Measurements from ENCODE around the gene CAMK2G.
A peak's percentile ranks its signal among the peaks of the same experiment; 100 is the strongest.
"Not testable (repeated sequence)": the region's sequence is repeated elsewhere in the genome, so short reads cannot be mapped to it uniquely, and the experiment has no call there.

The CAMK2G gene

DNA sequence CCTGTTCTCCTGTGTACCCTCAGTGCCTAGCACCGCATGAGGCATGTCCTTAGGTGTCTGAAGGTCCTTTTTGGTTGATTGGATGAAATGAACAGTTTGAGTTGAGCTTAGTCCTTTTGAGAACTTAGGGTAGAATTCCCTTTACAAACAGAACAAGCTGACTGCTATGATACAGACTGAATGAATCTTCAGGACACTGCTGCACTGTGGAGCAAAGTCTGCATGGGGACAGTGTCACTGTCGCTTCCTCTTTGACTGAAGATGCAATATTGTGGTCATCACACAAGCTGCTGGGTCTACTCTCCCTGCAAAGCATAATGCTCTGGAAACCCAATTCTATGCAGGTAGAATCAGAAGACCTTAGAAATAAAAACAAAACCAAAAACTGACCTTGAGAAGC is 28.0 kb upstream of the CAMK2G start:
- no peak for DNase-seq

GRCh38 chr10:73901261-73901660 is 26.9 kb upstream of the CAMK2G start:
- no peak for DNase-seq

DNA sequence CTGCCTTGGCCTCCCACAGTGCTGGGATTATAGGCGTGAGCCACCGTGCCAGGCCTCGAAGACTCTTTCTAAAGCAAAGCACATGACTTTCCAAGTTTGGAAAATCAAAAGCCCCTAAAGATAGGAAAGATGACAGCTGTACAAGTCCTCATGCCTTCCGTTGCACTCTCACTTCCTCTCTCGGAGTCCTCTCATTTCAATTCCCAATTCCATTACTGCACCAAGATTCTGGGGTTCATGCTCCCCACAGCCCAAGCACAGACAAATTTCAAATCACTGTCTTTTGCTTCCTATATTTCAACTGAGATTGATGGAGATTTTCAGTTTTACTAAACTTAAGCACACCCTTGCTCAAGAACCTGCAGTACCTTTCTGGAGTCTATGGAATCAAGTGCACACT is 25.7 kb upstream of the CAMK2G start:
- DNase-seq = no peak

GRCh38 chr10:73899423-73899822 is 25.1 kb upstream of the CAMK2G start:
- DNase-seq = no peak

DNA sequence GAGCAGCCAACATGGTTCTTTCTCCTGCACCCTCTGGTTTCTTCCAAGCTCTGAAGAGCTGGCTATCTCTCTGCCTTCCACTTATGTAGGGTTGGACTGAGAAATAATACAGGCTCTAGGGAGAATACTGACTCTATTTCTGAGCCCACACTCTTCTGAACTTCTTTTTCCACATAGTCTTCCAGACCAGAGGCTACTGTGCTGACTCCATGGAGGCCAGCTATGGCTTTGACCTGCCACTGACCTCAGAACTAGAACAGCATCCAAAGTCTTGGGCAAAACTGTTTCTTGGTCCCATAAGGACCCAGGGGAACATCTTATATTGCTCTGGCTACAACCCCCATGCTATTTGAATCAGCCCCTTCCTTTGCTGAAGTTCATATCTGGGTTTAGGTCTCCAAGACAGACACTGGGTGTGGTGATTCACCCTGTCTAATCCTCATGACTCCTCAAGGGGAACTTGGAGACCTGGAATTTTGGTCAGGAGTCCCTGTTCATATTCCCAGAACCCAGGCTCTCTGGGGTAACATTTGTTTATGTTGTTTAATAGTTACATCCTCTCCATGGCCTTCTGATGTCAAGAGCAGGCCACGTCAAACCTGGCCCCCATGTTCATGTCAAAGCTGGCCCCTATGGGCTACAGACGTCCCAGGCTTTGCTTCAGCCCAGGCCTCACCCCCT is 24.5 kb upstream of the CAMK2G start:
- DNase-seq = no peak

- no peak for DNase-seq
Measured at GRCh38 chr10:73897693-73898092, 23.3 kb upstream of the CAMK2G start.

DNA sequence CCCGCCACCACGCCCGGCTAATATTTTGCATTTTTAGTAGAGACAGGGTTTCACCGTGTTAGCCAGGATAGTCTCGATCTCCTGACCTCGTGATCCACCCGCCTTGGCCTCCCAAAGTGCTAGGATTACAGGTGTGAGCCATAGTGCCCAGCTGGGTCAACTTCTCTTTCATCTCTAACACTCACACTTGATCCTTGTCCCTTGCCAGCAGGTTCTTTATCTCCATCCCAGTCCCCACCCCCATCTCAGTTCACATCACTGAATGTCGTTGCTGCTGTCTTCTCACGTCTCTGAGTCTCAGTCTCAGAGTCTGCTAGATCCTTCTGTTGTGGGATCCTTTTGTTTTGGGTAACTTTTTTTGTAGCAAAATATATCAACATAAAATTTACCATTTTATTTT is 21.0 kb upstream of the CAMK2G start:
- DNase-seq = not testable (repeated sequence)

- peak; percentile 23 for DNase-seq
Measured at GRCh38 chr10:73894245-73894971, 20.1 kb upstream of the CAMK2G start.

- no peak for DNase-seq
Measured at GRCh38 chr10:73893426-73893825, 19.1 kb upstream of the CAMK2G start.

- no peak for DNase-seq
Measured at GRCh38 chr10:73892310-73893030, 18.1 kb upstream of the CAMK2G start.

DNA sequence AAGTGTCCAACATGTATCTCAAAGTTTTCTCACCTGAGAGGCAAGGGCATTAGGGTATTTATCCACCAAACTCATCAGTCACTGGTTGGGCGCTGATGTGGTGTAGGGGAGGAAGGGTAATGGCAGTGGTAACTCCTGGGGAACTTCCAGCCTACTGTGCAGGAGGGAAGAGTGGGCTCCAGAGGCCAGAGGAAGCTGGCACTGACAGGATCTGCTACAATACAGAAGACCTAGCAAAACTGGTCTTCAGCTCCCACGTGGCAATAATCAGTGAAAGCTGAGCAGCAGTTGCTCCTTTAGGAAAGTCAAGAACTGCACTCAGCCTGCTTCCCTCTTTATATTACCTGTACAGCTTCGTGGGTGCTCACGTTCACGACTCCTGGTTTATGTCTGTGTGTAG is 17.2 kb upstream of the CAMK2G start:
- DNase-seq = no peak

- not testable (repeated sequence) for DNase-seq
Measured at GRCh38 chr10:73890830-73891229, 16.5 kb upstream of the CAMK2G start.

- no peak for DNase-seq
Measured at GRCh38 chr10:73890261-73890660, 15.9 kb upstream of the CAMK2G start.

DNA sequence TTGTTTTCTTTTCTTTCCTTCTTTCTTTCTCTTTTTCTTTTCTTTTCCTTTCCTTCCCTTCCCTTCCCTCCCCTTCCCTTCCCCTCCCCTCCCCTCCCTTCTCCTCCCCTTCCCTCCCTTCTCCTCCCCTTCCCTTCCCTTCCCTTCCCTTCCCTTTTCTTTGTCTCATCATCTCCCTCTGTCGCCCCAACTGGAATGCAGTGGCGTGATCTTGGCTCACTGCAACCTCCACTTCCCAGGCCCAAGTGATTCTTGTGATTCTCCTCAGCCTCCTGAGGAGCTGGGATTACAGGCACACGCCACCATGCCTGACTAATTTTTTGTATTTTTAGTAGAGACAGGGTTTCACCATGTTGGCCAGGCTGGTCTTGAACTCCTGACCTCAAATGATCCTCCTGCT is 15.1 kb upstream of the CAMK2G start:
- DNase-seq = not testable (repeated sequence)

GRCh38 chr10:73889014-73889413 is 14.7 kb upstream of the CAMK2G start:
- DNase-seq = no peak

GRCh38 chr10:73888514-73888913 is 14.2 kb upstream of the CAMK2G start:
- DNase-seq = no peak

DNA sequence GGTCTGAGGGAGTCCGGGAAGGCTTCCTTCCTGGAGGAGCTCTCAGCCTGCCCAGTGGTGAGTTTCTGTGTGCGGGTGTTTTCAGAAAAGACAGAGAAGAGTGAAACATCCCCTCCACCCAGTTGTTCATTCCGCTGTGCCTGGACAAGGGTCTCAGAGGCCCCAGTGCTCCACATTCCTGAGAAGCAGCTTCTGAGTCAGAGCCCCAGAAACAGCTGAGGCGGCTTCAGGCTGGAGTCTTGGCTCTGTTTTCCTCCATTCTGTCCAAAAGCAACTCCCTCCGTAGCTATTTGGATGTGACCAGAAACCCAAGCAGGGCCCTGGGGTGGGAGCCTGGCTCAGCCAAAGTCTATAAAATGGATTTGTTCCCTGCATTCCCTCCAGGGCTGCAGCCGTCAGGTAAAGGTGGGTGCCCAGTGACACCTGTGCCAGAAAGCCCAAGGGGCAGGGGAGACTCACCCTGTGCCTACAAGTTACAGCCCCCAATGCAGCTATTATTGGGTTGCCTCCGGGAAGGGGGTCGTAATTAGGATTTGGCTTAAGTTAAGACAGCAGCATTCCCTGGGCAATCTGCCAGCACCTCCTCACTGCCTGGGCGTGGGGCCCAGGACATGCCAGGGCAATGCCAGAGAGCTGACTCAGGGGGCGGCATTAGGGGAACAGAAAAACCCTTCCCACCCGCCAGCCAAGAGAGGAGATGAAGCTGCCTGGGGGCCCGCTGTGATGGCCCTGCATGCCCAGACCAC is 13.1 kb upstream of the CAMK2G start:
- DNase-seq = no peak

DNA sequence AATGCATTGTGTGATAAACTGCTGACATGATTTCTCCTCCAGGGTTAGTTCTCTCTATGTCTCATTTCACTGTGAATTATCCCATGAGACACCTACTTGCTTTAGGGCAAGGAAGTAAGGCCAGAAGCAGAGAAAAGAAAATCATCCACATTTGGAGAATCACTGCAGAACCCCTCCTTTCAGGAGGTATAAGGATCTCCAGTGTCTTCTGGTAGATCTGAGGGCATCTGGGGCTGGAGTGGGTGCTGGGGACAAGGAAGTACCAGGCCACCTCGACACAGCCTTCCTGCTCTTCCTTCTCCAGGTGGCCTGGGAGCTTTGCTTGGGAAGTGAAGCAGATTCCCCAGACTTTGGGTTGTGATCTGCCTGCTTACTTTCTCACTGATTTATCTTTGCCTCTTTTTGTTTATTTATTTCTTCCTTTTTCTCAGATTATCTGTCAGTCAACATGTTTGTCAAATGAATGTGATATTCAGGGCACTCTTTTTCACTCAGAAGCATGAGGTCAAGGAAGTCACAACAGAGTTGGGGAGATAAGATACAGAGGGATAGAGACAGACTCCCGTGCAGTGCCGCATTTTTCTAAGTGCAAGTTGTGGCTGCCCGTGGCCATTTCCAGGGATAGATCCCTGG is 12.4 kb upstream of the CAMK2G start:
- no peak for DNase-seq

DNA sequence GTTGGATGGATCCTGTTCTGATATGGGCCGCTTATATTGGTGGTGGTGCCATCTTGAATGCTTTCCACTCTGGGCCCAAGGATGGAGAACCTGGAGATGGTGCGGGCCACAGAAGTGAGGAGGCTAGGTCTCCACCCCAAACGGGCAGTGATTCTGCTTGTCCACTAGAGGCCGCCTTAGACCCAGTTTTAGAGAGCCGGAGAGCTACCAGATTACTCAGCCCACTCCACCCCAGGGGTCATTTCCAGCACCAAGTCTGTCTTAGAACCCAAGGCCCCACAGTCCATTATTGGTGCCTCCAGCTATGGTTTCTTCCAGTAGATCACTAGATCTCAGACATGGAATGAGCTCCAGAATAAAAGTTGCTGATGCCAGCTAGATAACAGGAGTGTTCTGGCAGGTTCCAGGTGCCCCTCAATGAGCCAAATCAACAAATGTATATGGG is 11.8 kb upstream of the CAMK2G start:
- peak; percentile 79 for DNase-seq

- no peak for DNase-seq
Measured at GRCh38 chr10:73884017-73884416, 9.7 kb upstream of the CAMK2G start.

DNA sequence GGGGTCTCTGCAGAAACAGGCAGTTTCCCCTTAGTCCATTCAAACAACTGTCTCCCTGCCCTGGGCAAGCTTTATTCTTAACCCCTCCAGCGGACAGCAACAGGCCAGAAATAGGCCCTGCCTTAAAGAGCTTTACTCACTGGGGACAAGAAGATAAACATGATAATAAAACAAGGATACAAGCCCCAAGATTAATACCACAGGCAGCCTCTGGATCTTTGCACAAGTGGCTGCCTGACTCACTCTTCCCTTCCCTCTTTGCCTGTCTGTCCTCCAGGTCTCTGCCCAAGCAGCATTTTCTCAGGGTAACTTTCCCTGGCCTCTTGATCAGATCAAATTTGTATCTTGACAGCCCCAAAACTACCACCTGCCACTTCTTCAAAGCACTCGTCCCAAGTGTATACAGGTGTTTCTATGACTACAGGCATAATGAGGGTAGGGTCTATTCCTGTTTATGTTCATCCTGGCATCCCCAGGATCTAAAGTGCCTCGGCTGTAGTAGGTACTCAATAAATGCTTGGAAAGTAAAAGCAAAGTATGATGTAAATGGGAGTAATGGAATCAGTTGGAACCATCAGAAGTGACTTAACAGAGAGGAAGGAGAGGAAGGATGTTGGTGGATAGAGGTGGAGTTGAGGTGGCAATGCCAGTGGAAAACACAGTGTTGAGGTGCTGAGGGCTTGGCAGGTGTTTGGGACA is 7.0 kb upstream of the CAMK2G start:
- DNase-seq = no peak
